HL-60/S4 (cell line): Measurements from ENCODE around the gene KRTAP3-1.
"Not testable (repeated sequence)": the region's sequence is repeated elsewhere in the genome, so short reads cannot be mapped to it uniquely, and the experiment has no call there.

Experiments used
- in situ Hi-C: fragments of 300-500 bp; cut with MboI; formaldehyde crosslinking; loops from 2 replicates; pipeline ENCODE4 v1.14.3; 2022; ENCODE audit warnings: low sequenced_read_pairs

Gene KRTAP3-1

DNA sequence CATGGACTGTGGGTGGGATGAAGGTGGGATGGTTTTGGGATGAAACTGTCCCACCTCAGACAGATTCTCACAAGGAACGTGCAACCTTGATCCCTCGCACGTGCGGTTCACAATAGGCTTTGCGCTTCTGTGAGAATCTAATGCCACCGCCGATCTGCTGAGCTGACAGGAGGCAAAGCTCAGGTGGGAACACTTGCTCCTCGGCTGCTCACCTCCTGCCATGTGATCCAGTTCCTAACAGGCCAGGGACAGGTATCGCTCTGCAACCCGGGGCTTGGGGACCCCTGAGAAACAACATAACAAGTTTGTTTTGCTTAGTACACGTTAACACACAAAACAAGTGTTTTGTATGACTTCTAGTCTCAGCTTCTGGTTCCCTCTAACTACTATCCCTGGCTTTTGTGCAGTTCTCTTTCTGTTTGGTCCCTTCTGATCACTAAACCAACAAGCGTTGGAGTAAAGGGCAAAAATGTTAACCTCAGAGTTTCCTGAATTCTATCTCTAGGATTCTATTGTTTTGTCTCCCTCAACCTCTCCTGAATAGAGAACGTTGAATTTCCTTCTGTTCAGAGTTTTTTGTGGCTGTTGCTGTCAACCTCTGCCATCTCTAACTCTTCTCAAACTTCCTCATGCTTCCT is 7.8 kb upstream of the KRTAP3-1 start:
- in situ Hi-C loops = no loop called here

DNA sequence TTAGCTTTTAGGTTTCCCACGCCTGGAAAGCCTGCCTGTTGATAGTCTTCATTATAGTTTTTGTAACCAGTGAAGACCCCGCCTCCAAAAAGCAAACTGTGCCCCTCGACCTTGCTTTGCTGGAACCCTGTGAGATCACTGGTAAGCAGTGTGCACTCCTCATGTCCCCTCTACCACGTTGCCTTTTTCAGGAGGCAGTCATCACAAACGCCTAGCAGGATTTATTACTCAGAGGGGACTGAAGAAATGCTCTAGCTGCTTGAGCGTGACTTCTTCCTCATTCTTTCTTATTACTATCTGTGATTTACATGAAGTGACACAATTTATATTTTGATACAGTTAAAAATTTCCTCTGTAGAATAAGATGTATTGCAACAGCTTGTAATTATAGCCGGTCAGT is 6.5 kb upstream of the KRTAP3-1 start:
- in situ Hi-C loops = no loop called here

- in situ Hi-C loops = no loop called here
Measured at GRCh38 chr17:41013606-41014005, 4.7 kb upstream of the KRTAP3-1 start.

GRCh38 chr17:41013181-41013580 is 4.3 kb upstream of the KRTAP3-1 start:
- in situ Hi-C loops = no loop called here

GRCh38 chr17:41012326-41013120 is 3.6 kb upstream of the KRTAP3-1 start:
- in situ Hi-C loops = no loop called here

GRCh38 chr17:41010441-41010840 is 1.5 kb upstream of the KRTAP3-1 start:
- in situ Hi-C loops = no loop called here

GRCh38 chr17:41009936-41010335 is 1.0 kb upstream of the KRTAP3-1 start:
- in situ Hi-C loops = no loop called here

DNA sequence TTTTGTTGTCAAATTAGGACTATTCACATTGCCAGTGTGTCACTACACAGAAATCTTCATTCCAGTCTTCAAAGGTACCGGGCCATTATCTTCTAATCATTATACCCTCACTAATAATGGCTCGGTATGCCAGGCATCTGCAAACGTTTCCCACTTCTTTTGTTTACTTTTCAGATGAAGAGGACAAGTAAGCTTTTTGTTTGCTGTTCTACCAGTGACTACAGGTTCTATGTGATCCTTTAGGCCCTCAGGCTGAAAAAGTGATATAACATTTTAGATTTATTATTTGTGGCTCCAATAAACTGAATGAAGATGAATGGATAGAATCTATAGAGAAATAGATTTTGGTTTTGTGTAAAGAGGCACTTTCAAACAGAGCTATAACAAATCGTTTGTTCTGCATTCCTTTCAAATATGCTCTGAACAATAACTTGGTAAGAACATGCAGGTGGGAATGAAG is 403 bp upstream of the KRTAP3-1 start:
- in situ Hi-C loops = no loop called here

DNA sequence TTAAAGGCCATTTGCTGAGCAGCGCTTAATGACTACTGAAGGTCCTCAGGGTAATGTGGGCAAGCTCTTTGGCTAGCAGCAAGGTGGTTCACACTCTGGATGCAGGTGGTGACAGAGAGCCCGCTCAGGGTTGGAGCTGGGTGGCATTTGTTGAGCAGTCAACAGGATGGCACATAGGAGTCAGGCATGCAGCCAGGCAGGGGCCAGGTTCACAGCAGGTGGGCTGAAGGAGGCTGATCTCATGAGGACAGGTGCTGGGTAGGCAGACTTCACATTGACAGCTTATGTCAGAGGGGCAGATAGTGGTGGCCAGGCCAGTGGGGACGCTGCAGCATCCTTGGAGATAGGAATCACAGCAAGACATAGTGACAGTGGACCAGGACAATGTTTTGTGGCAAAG is 4.5 kb downstream of the KRTAP3-1 start:
- in situ Hi-C loops = no loop called here

DNA sequence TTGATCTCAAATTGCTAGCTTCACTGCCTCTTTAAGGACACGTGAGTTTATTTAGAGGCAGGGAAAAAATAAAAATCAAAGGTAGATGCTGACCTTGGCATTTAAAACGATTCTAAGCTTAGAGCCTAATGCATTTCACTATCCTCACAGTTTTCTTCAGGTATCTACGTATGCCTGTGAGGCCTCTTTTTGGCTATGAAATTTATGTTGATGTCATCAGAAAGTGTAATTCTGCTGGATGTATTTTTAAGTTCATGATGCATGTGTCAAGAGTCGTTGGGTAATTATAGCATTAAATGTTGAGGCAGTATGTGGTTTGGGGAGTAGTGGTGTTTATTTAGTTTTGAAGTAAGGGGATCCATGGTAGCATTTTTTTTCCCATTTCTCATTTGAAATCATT is 5.0 kb downstream of the KRTAP3-1 start:
- in situ Hi-C loops = no loop called here

DNA sequence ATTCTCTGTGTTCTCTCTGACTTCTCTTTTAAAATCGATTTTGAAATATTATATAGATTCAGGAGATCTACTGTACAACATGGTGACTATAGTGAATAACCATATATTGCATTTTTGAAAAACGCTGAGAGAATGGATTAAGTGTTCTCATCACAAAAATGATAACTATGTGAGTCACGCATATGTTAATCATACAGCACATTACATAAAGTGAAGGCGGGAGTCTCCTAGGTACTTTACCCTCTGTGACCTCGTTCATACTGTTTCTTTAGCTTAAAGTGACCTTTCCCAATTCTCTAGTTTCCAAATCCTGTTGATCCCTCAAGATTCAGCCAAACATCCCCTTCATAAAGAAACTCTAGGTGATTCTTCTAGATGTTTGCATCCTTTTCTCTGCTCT is 6.1 kb downstream of the KRTAP3-1 start:
- in situ Hi-C loops = no loop called here

DNA sequence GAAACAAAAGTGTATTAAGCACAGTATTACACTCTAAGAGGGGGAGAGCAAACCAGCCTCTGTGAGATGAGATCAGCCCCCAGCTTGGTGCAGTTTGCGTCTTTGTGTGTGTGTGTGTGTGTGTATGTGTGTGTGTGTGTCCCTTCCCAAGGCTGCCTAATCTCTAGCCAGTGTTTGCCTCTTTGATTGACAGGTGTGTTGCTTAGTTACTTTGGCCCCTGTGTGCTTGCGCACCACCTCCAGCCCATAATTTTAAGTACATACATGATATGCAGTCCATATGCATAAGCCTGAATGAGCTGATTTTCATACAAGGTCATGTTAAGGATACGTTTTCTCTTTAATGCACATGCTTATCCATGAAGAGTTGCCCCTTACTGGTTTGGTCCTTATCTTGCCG is 7.1 kb downstream of the KRTAP3-1 start:
- in situ Hi-C loops = no loop called here

- in situ Hi-C loops = not testable (repeated sequence)
Measured at GRCh38 chr17:40999563-40999962, 9.4 kb downstream of the KRTAP3-1 start, which contains the start of gene KRTAP3-2. KRTAP3-2 (minus strand) TSS chr17:40999906; CDS start chr17:40999853, 53 bp downstream.

DNA sequence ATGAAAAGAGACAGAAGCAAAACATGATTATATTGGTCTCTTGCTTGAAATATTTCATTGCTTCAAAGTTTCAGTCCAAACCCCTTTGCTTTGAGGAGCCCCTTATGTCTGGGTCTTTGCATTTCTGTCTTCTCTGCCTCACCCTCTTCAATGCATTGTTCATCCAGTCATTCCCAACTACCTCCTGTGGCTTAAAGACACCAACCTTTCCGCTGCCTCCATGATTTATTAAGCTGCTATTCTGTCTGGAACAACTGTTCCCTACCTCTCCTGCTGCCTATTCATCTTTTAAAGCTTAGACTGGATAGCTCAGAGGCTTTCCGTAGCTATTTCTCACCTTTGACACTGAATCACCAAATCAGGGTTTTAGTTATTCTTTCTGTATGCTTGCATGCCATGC is 11.6 kb downstream of the KRTAP3-1 start:
- in situ Hi-C loops = no loop called here

DNA sequence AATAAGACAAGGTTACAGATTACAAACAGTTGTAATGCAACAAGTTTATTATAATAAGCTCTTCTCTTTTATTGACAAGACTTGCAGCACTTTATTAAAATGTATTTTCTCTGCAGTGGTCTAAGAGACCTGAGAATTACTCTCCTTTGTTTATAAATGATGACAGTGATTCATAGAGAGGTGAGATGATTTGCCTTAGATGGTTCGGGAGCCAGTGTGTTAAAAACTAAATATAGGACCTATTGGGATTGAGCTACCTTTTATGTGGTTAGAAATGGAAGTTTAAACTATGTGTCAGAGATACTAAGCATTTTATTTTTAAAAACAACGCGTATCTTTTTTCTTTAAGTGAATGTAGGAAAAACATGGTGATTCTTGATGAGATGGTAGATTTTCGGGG is 12.1 kb downstream of the KRTAP3-1 start:
- in situ Hi-C loops = no loop called here

GRCh38 chr17:40995116-40995515 is 13.8 kb downstream of the KRTAP3-1 start:
- in situ Hi-C loops = no loop called here

GRCh38 chr17:40993839-40994238 is 15.1 kb downstream of the KRTAP3-1 start, which contains the start of gene KRTAP3-3:
KRTAP3-3 (minus strand) TSS chr17:40994164; CDS start chr17:40994097, 67 bp downstream.
- in situ Hi-C loops = no loop called here

DNA sequence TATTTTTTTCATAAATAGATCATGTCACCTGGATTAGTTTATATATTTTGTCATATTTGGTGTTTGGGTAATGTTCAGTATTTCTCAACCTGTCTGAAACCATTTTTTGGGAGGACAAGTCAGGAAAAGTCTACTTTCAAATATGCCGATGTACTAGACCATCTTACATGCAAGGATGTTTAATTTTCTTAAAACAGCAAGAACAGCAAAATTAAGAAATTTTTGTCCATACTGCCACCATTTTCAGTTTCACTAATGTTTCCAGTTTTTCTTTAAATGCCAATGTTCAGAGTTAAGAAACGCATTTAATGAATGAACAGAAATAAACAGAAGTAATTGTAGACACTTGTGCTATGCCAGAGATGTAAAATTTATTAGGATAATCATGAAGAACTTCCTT is 15.8 kb downstream of the KRTAP3-1 start:
- in situ Hi-C loops = no loop called here

- in situ Hi-C loops = no loop called here
Measured at GRCh38 chr17:40992666-40993065, 16.3 kb downstream of the KRTAP3-1 start.

GRCh38 chr17:40986920-40987319 is 22.0 kb downstream of the KRTAP3-1 start:
- in situ Hi-C loops = no loop called here

GRCh38 chr17:40984226-40984625 is 24.7 kb downstream of the KRTAP3-1 start, which contains the start of gene KRT40:
KRT40 (minus strand) TSS chr17:40984326; CDS start chr17:40984273, 53 bp downstream.
- in situ Hi-C loops = no loop called here

- in situ Hi-C loops = no loop called here
Measured at GRCh38 chr17:40981115-40981514, 27.8 kb downstream of the KRTAP3-1 start.
